ENCODE data around the gene ANKRD1. TPM values are rescaled to one million over a fixed set of nuclear protein-coding genes. Genes with fewer than 3 reads are reported as not detected.
A peak's percentile ranks its signal among the peaks of the same experiment; 100 is the strongest.

Gene ANKRD1
- total RNA-seq, 1 experiment from 2014 or later, result 75.7 TPM

DNA sequence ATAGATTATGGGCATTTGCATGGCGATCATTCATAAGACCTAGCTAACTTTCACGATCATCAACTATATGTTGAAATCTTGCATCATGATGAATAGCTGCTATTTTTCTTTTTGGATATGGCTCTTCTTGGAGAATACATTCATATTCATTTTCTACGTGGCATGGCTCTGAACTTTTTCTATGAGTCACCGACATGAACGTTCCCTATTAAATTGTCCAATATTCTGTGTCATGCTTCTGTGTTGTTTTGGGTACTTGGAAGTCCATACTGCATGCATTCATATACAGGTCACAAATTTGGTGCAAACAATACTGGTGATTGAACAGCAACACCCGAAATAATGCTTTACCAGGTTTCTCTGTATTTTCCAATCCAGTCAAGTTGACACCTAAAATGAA lies 37.9 kb upstream of the ANKRD1 start:
- Mint-ChIP-seq H3K27me3 (ENCODE audit: insufficient read depth, unreplicated experiment) (no peaks in the 10 kb centered on the region), H3K4me1 (ENCODE audit: low read depth, unreplicated experiment) (peaks cover 8% of the 10 kb centered on the region), H3K9me3 (ENCODE audit: unreplicated experiment) (peaks cover 6% of the 10 kb centered on the region), H3K36me3 (ENCODE audit: insufficient read depth, unreplicated experiment) (no peaks in the 10 kb centered on the region), H3K4me3 (ENCODE audit: unreplicated experiment) (no peak overlapping the region), H3K27ac (ENCODE audit: unreplicated experiment) (no peak overlapping the region)
- ChIA-PET POLR2A (interaction anchor here (0.5 kb wide), 1 partner anchor 78 kb away, joined by 3 read pairs; no protein-coding TSS in a partner anchor), CTCF (no interaction called here)
- intact Hi-C loops (cut with micrococcal nuclease; ENCODE audit: unreplicated experiment), result no loop called here
- DNase-seq, result no peak
- Histone ChIP-seq H3K9me3 (no peaks in the 10 kb centered on the region), H3K36me3 (ENCODE audit: control insufficient read depth, insufficient read depth, low read length) (no peaks in the 10 kb centered on the region), H3K4me1 (peaks cover 11% of the 10 kb centered on the region), H3K4me3 (ENCODE audit: low read depth, low read length) (no peak overlapping the region), H3K27me3 (replicated peaks; ENCODE audit: control insufficient read depth, insufficient read depth, low read length) (no peaks in the 10 kb centered on the region)
- TF ChIP-seq, protein P1, sequence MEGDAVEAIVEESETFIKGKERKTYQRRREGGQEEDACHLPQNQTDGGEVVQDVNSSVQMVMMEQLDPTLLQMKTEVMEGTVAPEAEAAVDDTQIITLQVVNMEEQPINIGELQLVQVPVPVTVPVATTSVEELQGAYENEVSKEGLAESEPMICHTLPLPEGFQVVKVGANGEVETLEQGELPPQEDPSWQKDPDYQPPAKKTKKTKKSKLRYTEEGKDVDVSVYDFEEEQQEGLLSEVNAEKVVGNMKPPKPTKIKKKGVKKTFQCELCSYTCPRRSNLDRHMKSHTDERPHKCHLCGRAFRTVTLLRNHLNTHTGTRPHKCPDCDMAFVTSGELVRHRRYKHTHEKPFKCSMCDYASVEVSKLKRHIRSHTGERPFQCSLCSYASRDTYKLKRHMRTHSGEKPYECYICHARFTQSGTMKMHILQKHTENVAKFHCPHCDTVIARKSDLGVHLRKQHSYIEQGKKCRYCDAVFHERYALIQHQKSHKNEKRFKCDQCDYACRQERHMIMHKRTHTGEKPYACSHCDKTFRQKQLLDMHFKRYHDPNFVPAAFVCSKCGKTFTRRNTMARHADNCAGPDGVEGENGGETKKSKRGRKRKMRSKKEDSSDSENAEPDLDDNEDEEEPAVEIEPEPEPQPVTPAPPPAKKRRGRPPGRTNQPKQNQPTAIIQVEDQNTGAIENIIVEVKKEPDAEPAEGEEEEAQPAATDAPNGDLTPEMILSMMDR (IDR thresholded peaks at IDR 0.05; ENCODE audit: insufficient read depth in 1 of 2, low read depth in 1 of 2, low read length in 1 of 2, severe bottlenecking in 1 of 2, unreplicated experiment in 1 of 2), result no peak
- no TSS peak for BruUV-seq (replicated peaks)

DNA sequence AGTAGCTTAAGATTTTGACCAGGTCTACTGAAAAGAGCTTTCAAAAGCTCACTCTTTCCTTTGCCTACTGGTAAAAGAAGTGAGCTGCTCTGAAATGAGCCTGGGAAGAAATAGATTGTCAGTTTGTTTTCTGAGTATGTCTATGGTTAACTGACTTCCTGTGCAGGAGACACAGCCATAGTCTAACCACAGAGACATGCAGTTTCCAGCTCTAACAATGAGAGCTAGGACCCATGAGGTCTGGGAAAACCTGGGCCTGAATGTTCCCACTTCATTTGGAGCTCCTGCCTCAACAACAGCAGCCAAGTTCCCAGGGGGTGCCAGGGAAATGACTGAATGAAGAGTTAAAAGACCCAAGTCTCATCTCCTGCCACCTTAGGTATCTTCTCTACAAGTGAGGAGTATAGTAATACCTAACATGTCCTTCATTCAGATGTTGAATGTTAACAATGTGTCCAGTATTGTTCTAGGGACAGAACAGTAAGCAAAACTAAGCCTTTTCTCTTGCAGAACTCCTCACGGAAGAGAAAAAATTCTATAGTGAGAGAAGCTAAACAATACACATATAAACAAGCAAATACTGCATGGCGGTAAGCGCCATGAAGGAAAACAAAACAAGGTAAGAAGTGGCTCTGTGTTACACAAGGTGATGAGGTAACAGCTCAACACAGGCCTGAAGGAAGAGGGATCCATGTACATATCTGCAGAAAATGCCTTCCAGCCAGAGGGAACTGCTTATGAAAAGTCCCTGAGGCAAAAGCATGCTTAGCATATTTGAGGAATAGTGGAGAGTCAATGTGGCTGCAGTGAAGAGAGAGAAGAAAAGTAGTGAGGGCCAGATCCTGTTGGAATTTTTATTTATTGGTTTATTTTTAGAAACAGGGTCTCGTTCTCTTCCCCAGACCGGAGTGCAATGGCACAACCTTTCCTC lies 26.4 kb upstream of the ANKRD1 start:
- no peak overlapping the region for H3K4me3 Mint-ChIP-seq (ENCODE audit: unreplicated experiment)
- BruUV-seq (replicated peaks), result no TSS peak
- H3K27ac Mint-ChIP-seq (ENCODE audit: unreplicated experiment), result no peak overlapping the region
- Histone ChIP-seq H3K4me1 (peaks cover 14% of the 10 kb centered on the region), H3K27me3 (replicated peaks; ENCODE audit: control insufficient read depth, insufficient read depth, low read length) (no peaks in the 10 kb centered on the region), H3K36me3 (ENCODE audit: control insufficient read depth, insufficient read depth, low read length) (no peaks in the 10 kb centered on the region), H3K9me3 (no peaks in the 10 kb centered on the region), H3K4me3 (ENCODE audit: low read depth, low read length) (no peak overlapping the region)
- H3K9me3 Mint-ChIP-seq (ENCODE audit: unreplicated experiment), result peaks cover 25% of the 10 kb centered on the region
- CTCF ChIA-PET, result no interaction called here
- H3K4me1 Mint-ChIP-seq (ENCODE audit: low read depth, unreplicated experiment), result peaks cover 8% of the 10 kb centered on the region
- POLR2A ChIA-PET, result interaction anchor here (0.9 kb wide), 1 partner anchor 27 kb away, joined by 4 read pairs; the partner anchor contains the start of gene ANKRD1
- peak in 1 of 2 experiments; percentile 21 for DNase-seq
- no peaks in the 10 kb centered on the region for H3K27me3 Mint-ChIP-seq (ENCODE audit: insufficient read depth, unreplicated experiment)
- intact Hi-C loops (cut with micrococcal nuclease; ENCODE audit: unreplicated experiment), result no loop called here
- TF ChIP-seq, protein P1 (IDR thresholded peaks at IDR 0.05; ENCODE audit: insufficient read depth in 1 of 2, low read depth in 1 of 2, low read length in 1 of 2, severe bottlenecking in 1 of 2, unreplicated experiment in 1 of 2), result no peak
- H3K36me3 Mint-ChIP-seq (ENCODE audit: insufficient read depth, unreplicated experiment), result no peaks in the 10 kb centered on the region

DNA sequence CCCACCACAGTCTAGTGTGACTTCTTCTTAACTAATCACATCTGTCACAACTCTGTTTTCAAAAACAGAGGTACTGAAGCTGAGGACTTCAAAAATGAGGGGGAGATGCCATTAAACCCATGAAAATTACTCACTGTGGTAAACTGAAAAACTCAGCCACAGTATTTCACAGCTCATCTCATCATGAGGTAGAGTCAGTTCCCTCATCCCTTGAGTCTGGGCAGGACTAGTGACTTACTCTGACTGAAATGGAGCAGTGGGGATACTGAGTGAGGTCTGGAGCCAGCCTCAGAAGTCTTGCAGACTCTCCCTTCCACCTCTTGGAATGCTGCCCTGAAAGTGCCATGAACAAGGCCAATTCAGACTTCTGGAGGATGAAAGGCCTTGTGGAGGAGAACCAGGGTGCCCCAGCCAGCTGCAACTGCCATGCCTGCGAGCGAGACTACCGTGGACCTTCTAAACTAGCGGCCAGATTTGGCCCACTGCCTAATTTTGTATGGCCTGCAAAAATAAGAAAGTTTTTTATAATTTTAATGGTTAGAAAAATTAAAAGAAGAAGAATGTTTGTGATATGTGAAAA lies 24.7 kb upstream of the ANKRD1 start:
- TF ChIP-seq, protein P1 (IDR thresholded peaks at IDR 0.05; ENCODE audit: insufficient read depth in 1 of 2, low read depth in 1 of 2, low read length in 1 of 2, severe bottlenecking in 1 of 2, unreplicated experiment in 1 of 2), result no peak
- no TSS peak for BruUV-seq (replicated peaks)
- Mint-ChIP-seq H3K9me3 (ENCODE audit: unreplicated experiment) (peaks cover 19% of the 10 kb centered on the region), H3K4me1 (ENCODE audit: low read depth, unreplicated experiment) (peaks cover 8% of the 10 kb centered on the region), H3K4me3 (ENCODE audit: unreplicated experiment) (no peak overlapping the region), H3K27ac (ENCODE audit: unreplicated experiment) (no peak overlapping the region), H3K36me3 (ENCODE audit: insufficient read depth, unreplicated experiment) (no peaks in the 10 kb centered on the region), H3K27me3 (ENCODE audit: insufficient read depth, unreplicated experiment) (no peaks in the 10 kb centered on the region)
- ChIA-PET CTCF (no interaction called here), POLR2A (no interaction called here)
- no peak overlapping the region for H3K4me3 ChIP-seq (ENCODE audit: low read depth, low read length)
- intact Hi-C loops (cut with micrococcal nuclease; ENCODE audit: unreplicated experiment), result no loop called here
- no peaks in the 10 kb centered on the region for H3K36me3 ChIP-seq (ENCODE audit: control insufficient read depth, insufficient read depth, low read length)
- no peaks in the 10 kb centered on the region for H3K27me3 ChIP-seq (replicated peaks; ENCODE audit: control insufficient read depth, insufficient read depth, low read length)
- no peaks in the 10 kb centered on the region for H3K9me3 ChIP-seq
- peaks cover 14% of the 10 kb centered on the region for H3K4me1 ChIP-seq
- no peak for DNase-seq
